KOPT-K1 (cell line): ENCODE measurements around the gene NR5A1.

ENCODE experiments used
- H3K27ac ChIP-seq: fragments of 200-600 bp; sonication (generic); 2 replicates; pipeline ENCODE4 v1.5.1; 2016; ENCODE audit warnings: antibody characterized with exemption, mild to moderate bottlenecking, low read depth, low read length; ENCODE audit not compliant: poor library complexity, severe bottlenecking
- H3K36me3 ChIP-seq: fragments of 200-600 bp; sonication (generic); 2 replicates; pipeline ENCODE4 v1.5.1; 2017; ENCODE audit warnings: antibody characterized with exemption, mild to moderate bottlenecking, low read length, moderate library complexity; ENCODE audit not compliant: insufficient read depth
- H3K9me3 ChIP-seq: fragments of 200-600 bp; sonication (generic); 2 replicates; pipeline ENCODE4 v1.5.1; 2017; ENCODE audit warnings: antibody characterized with exemption, low read length, mild to moderate bottlenecking; ENCODE audit not compliant: insufficient read depth, poor library complexity, severe bottlenecking

The NR5A1 gene

GRCh38 chr9:124526174-124526573, 19.0 kb upstream of the NR5A1 start:
- H3K36me3 ChIP-seq = no peaks in the 10 kb centered on the region
- H3K27ac ChIP-seq = no peak overlapping the region

GRCh38 chr9:124522121-124523098, 15.2 kb upstream of the NR5A1 start:
- Histone ChIP-seq H3K9me3 (no peaks in the 10 kb centered on the region), H3K27ac (no peak overlapping the region), H3K36me3 (no peaks in the 10 kb centered on the region)

More at GRCh38 chr9:124526174-124526573, 19.0 kb upstream of the NR5A1 start:
- no peaks in the 10 kb centered on the region for H3K9me3 ChIP-seq

- no peaks in the 10 kb centered on the region for H3K36me3 ChIP-seq
- H3K9me3 ChIP-seq = no peaks in the 10 kb centered on the region
- no peak overlapping the region for H3K27ac ChIP-seq
Observed at GRCh38 chr9:124521142-124521541, 13.9 kb upstream of the NR5A1 start.

GRCh38 chr9:124520206-124520596, 13.0 kb upstream of the NR5A1 start:
- Histone ChIP-seq H3K9me3 (no peaks in the 10 kb centered on the region), H3K36me3 (no peaks in the 10 kb centered on the region), H3K27ac (no peak overlapping the region)

- no peak overlapping the region for H3K27ac ChIP-seq
- H3K9me3 ChIP-seq = no peaks in the 10 kb centered on the region
- H3K36me3 ChIP-seq = no peaks in the 10 kb centered on the region
Observed at GRCh38 chr9:124518116-124518515, 10.9 kb upstream of the NR5A1 start.

- no peak overlapping the region for H3K27ac ChIP-seq
- H3K36me3 ChIP-seq = no peaks in the 10 kb centered on the region
- no peaks in the 10 kb centered on the region for H3K9me3 ChIP-seq
Observed at GRCh38 chr9:124517600-124517999, 10.4 kb upstream of the NR5A1 start.

- no peaks in the 10 kb centered on the region for H3K36me3 ChIP-seq
- no peak overlapping the region for H3K27ac ChIP-seq
- no peaks in the 10 kb centered on the region for H3K9me3 ChIP-seq
Observed at GRCh38 chr9:124514874-124515273, 7.7 kb upstream of the NR5A1 start.

GRCh38 chr9:124514125-124514524, 6.9 kb upstream of the NR5A1 start:
- Histone ChIP-seq H3K27ac (no peak overlapping the region), H3K36me3 (no peaks in the 10 kb centered on the region), H3K9me3 (no peaks in the 10 kb centered on the region)

- Histone ChIP-seq H3K9me3 (no peaks in the 10 kb centered on the region), H3K27ac (no peak overlapping the region), H3K36me3 (no peaks in the 10 kb centered on the region)
Observed at GRCh38 chr9:124513376-124513994, 6.3 kb upstream of the NR5A1 start.

- Histone ChIP-seq H3K36me3 (no peaks in the 10 kb centered on the region), H3K9me3 (no peaks in the 10 kb centered on the region), H3K27ac (no peak overlapping the region)
Observed at GRCh38 chr9:124512806-124513204, 5.6 kb upstream of the NR5A1 start.

GRCh38 chr9:124511891-124512805, 4.9 kb upstream of the NR5A1 start:
- Histone ChIP-seq H3K36me3 (no peaks in the 10 kb centered on the region), H3K9me3 (no peaks in the 10 kb centered on the region), H3K27ac (no peak overlapping the region)

GRCh38 chr9:124511426-124511840, 4.2 kb upstream of the NR5A1 start:
- Histone ChIP-seq H3K9me3 (no peaks in the 10 kb centered on the region), H3K27ac (no peak overlapping the region), H3K36me3 (no peaks in the 10 kb centered on the region)

- Histone ChIP-seq H3K36me3 (no peaks in the 10 kb centered on the region), H3K27ac (no peak overlapping the region), H3K9me3 (no peaks in the 10 kb centered on the region)
Observed at GRCh38 chr9:124510650-124511425, 3.6 kb upstream of the NR5A1 start.

- no peaks in the 10 kb centered on the region for H3K9me3 ChIP-seq
- no peaks in the 10 kb centered on the region for H3K36me3 ChIP-seq
- no peak overlapping the region for H3K27ac ChIP-seq
Observed at GRCh38 chr9:124507880-124508423, 753 bp upstream of the NR5A1 start.
